Erythroblast (primary cell): Measurements from ENCODE around the gene LGR6.

ENCODE experiments used
- GATA1 ChIP-seq: IDR thresholded peaks from 2 replicates; pipeline ENCODE4 v1.6.1; 2011; ENCODE audit warnings: low read depth, mild to moderate bottlenecking, control low read depth, low read length, moderate library complexity
- POLR2A ChIP-seq: IDR thresholded peaks from 2 replicates; pipeline ENCODE4 v1.6.1; 2011; ENCODE audit warnings: mild to moderate bottlenecking, low read length

DNA sequence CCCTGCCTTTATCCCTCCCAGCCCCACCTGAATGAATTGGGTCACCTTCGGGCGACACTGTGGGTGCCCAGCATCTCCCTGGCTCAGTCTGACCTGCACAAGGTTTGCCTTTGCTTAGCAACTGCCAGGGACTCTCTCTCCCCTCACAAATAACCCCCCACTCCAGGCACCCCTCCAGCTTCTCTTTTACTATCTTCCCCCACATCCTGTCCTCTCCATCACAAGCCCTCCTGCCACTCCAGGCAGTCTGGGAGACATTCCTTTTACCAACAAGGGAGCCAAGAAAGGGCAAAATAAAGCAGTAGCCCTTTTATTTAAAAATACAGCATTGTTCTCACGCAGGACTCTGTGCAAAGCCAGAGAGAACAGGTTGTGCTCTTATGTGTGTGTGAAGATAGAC, 23.9 kb downstream of the LGR6 start:
- TF ChIP-seq POLR2A: no peak
- no peak for TF ChIP-seq GATA1
